ENCODE measurements around the gene FXN.

GRCh38 chr9:69097064-69097463 is 61.5 kb downstream of the FXN start:
- TF ChIP-seq, protein P1, sequence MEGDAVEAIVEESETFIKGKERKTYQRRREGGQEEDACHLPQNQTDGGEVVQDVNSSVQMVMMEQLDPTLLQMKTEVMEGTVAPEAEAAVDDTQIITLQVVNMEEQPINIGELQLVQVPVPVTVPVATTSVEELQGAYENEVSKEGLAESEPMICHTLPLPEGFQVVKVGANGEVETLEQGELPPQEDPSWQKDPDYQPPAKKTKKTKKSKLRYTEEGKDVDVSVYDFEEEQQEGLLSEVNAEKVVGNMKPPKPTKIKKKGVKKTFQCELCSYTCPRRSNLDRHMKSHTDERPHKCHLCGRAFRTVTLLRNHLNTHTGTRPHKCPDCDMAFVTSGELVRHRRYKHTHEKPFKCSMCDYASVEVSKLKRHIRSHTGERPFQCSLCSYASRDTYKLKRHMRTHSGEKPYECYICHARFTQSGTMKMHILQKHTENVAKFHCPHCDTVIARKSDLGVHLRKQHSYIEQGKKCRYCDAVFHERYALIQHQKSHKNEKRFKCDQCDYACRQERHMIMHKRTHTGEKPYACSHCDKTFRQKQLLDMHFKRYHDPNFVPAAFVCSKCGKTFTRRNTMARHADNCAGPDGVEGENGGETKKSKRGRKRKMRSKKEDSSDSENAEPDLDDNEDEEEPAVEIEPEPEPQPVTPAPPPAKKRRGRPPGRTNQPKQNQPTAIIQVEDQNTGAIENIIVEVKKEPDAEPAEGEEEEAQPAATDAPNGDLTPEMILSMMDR (IDR thresholded peaks at IDR 0.05): no peak
- TF ChIP-seq POLR2A (IDR thresholded peaks at IDR 0.05) (no peak), POLR2AphosphoS5 (IDR thresholded peaks at IDR 0.05) (peak in 1 of 2 donors; percentile 29)
